HL-60 (cell line): ENCODE data around the gene AGAP3.

Experiments used
- GABPA ChIP-seq: IDR thresholded peaks from 2 replicates; pipeline ENCODE4 v1.6.1; 2012; ENCODE audit warnings: low read depth
- POLR2AphosphoS5 ChIP-seq: IDR thresholded peaks from 2 replicates; pipeline ENCODE4 v1.6.1; 2012; ENCODE audit warnings: low read depth
- SPI1 ChIP-seq: IDR thresholded peaks from 2 replicates; pipeline ENCODE4 v1.6.1; 2012; ENCODE audit warnings: low read depth, mild to moderate bottlenecking, borderline replicate concordance
- TF ChIP-seq, protein P1 (sequence below): IDR thresholded peaks from one replicate; pipeline ENCODE4 v1.5.1; 2011; ENCODE audit warnings: low read length, control low read depth, inconsistent platforms; ENCODE audit not compliant: insufficient read depth
- TF ChIP-seq, protein P2 (sequence below): IDR thresholded peaks from 2 replicates; pipeline ENCODE4 v1.6.1; 2012; ENCODE audit warnings: low read depth; ENCODE audit not compliant: insufficient replicate concordance

DNA sequence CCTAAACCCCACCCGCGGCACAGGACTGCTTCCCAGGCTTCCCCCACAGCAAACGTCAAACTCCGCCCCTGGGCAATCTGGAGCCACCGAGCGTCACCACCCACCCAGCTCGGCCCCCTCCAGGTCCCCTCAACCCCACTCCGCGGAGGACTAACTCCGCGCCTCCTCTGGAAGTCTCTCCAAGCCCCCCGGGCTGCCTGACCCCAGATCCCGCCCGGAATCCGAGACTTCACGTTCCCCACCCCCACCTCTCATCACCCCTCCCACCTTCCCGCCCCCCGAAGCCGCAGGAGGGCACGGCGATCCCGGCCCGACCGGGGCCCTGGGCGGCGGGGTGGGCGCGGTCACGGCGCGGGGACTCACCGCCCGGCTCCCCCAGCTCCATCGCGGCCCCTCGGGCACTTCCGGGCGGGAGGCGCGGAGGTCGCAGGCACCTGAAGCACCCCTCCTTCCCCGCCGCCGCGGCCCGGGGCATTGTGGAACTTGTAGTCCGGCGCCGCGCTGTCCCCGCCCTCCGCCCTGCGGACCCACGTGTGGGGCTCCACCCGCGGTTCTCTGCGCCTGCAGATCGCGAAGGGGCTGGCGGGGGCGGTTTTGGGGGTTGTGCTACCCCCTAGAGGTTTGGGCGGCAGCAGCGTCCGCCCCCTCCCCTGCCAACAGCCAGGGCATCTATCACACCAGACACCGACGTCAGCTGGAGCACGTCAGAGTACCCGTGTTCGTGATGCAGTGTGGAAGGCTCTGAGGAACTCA lies 3.0 kb upstream of the AGAP3 start, which contains the start of gene TMUB1:
- TF ChIP-seq POLR2AphosphoS5 (no peak), GABPA (0 out of 2 replicates have a peak, but pooled peaks have one; percentile 26), SPI1 (no peak)
- TF ChIP-seq, protein P1, sequence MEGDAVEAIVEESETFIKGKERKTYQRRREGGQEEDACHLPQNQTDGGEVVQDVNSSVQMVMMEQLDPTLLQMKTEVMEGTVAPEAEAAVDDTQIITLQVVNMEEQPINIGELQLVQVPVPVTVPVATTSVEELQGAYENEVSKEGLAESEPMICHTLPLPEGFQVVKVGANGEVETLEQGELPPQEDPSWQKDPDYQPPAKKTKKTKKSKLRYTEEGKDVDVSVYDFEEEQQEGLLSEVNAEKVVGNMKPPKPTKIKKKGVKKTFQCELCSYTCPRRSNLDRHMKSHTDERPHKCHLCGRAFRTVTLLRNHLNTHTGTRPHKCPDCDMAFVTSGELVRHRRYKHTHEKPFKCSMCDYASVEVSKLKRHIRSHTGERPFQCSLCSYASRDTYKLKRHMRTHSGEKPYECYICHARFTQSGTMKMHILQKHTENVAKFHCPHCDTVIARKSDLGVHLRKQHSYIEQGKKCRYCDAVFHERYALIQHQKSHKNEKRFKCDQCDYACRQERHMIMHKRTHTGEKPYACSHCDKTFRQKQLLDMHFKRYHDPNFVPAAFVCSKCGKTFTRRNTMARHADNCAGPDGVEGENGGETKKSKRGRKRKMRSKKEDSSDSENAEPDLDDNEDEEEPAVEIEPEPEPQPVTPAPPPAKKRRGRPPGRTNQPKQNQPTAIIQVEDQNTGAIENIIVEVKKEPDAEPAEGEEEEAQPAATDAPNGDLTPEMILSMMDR = no peak
- TF ChIP-seq, protein P2, sequence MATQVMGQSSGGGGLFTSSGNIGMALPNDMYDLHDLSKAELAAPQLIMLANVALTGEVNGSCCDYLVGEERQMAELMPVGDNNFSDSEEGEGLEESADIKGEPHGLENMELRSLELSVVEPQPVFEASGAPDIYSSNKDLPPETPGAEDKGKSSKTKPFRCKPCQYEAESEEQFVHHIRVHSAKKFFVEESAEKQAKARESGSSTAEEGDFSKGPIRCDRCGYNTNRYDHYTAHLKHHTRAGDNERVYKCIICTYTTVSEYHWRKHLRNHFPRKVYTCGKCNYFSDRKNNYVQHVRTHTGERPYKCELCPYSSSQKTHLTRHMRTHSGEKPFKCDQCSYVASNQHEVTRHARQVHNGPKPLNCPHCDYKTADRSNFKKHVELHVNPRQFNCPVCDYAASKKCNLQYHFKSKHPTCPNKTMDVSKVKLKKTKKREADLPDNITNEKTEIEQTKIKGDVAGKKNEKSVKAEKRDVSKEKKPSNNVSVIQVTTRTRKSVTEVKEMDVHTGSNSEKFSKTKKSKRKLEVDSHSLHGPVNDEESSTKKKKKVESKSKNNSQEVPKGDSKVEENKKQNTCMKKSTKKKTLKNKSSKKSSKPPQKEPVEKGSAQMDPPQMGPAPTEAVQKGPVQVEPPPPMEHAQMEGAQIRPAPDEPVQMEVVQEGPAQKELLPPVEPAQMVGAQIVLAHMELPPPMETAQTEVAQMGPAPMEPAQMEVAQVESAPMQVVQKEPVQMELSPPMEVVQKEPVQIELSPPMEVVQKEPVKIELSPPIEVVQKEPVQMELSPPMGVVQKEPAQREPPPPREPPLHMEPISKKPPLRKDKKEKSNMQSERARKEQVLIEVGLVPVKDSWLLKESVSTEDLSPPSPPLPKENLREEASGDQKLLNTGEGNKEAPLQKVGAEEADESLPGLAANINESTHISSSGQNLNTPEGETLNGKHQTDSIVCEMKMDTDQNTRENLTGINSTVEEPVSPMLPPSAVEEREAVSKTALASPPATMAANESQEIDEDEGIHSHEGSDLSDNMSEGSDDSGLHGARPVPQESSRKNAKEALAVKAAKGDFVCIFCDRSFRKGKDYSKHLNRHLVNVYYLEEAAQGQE = no peak
